T-helper 17 cell (primary cell): ENCODE measurements around the gene PPM1D. TPM values are rescaled to one million over a fixed set of nuclear protein-coding genes. Genes with fewer than 3 reads are reported as not detected.

Experiments
- total RNA-seq, 4 donors: library from RNA in 2 of 4; stranded (reverse) in 2 of 4; gene quantifications; one replicate each; pipeline ENCODE4 v1.2.3 and lab custom pipeline; 2022 to 2026

The PPM1D gene
- total RNA-seq, 2 donors from 2014 or later: 20.0 to 24.5 TPM

Other genes with a start within 250 kb of the PPM1D start
- gene USP32, start 208.1 kb upstream of the PPM1D start, total RNA-seq: 10 to 100 TPM; 27.5 to 34.2 TPM
- gene CHCT1, start 177.7 kb upstream of the PPM1D start, total RNA-seq: not detected
- 10 to 100 TPM; 17.5 to 26.7 TPM for gene APPBP2, start 74.0 kb upstream of the PPM1D start, total RNA-seq
- 10 to 100 TPM; 39.0 to 50.0 TPM for gene BCAS3, start 77.7 kb downstream of the PPM1D start, total RNA-seq